Chondrocyte (in vitro differentiated cells): Measurements from ENCODE around the gene DLL4. TPM values are rescaled to one million over a fixed set of nuclear protein-coding genes. Genes with fewer than 3 reads are reported as not detected.

Experiments used
- DNase-seq: peaks from one replicate; pipeline ENCODE4 v3.0.0; 2021; ENCODE audit warnings: mixed read lengths, low spot score
- H3K27ac Mint-ChIP-seq: one replicate; pipeline ENCODE4 v1.8.0; 2021; ENCODE audit warnings: mild to moderate bottlenecking, moderate library complexity, mixed read lengths; ENCODE audit not compliant: unreplicated experiment
- H3K27me3 Mint-ChIP-seq: 2 replicates; pipeline ENCODE4 v1.8.0; 2021; ENCODE audit warnings: low read depth, mixed read lengths
- H3K36me3 Mint-ChIP-seq: 2 replicates; pipeline ENCODE4 v1.8.0; 2021; ENCODE audit warnings: low read depth, mixed read lengths
- H3K4me1 Mint-ChIP-seq: 2 replicates; pipeline ENCODE4 v1.8.0; 2021; ENCODE audit warnings: low read depth, mild to moderate bottlenecking, mixed read lengths
- H3K4me3 Mint-ChIP-seq: one replicate; pipeline ENCODE4 v1.8.0; 2021; ENCODE audit warnings: mild to moderate bottlenecking, moderate library complexity, mixed read lengths; ENCODE audit not compliant: unreplicated experiment
- H3K9me3 Mint-ChIP-seq: 2 replicates; pipeline ENCODE4 v1.8.0; 2021; ENCODE audit warnings: low read depth, mixed read lengths
- total RNA-seq: library from RNA; stranded (reverse); gene quantifications from 3 replicates; pipeline ENCODE4 v1.2.1, GENCODE V29; 2021
- TF ChIP-seq, protein P1 (sequence below): fragments of 200-600 bp; sonication (generic); IDR thresholded peaks from 2 replicates; pipeline ENCODE4 v1.5.0; 2021; ENCODE audit warnings: antibody characterized with exemption, mild to moderate bottlenecking, moderate library complexity

Gene DLL4
- total RNA-seq, 1 donor from 2014 or later = 0.45 TPM

DNA sequence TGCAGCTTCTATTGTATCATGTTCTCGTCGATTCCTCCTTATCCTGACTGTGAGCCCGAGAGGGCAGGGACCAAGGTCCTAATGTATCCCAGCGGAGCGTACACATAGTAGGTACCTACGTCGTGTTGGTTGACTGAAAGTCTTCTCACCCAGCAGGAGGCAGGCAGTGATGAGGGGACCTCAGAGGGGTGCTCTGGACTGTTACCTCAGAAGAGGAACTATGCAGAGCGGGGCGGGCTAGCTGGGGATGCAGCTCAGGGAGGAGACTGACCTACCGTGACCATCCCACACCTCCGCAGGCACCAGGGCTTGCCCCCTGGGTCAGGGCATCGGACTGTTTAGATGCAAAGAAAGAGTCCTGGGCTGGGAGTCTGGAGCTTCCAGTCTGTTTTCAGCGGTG, 35.5 kb downstream of the DLL4 start:
- H3K27ac Mint-ChIP-seq = no peak overlapping the region
- DNase-seq = no peak
- no peaks in the 10 kb centered on the region for H3K27me3 Mint-ChIP-seq
- no peak overlapping the region for H3K4me3 Mint-ChIP-seq
- H3K4me1 Mint-ChIP-seq = peaks cover 11% of the 10 kb centered on the region
- TF ChIP-seq, protein P1, sequence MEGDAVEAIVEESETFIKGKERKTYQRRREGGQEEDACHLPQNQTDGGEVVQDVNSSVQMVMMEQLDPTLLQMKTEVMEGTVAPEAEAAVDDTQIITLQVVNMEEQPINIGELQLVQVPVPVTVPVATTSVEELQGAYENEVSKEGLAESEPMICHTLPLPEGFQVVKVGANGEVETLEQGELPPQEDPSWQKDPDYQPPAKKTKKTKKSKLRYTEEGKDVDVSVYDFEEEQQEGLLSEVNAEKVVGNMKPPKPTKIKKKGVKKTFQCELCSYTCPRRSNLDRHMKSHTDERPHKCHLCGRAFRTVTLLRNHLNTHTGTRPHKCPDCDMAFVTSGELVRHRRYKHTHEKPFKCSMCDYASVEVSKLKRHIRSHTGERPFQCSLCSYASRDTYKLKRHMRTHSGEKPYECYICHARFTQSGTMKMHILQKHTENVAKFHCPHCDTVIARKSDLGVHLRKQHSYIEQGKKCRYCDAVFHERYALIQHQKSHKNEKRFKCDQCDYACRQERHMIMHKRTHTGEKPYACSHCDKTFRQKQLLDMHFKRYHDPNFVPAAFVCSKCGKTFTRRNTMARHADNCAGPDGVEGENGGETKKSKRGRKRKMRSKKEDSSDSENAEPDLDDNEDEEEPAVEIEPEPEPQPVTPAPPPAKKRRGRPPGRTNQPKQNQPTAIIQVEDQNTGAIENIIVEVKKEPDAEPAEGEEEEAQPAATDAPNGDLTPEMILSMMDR = no peak
- no peaks in the 10 kb centered on the region for H3K9me3 Mint-ChIP-seq
- H3K36me3 Mint-ChIP-seq = no peaks in the 10 kb centered on the region

DNA sequence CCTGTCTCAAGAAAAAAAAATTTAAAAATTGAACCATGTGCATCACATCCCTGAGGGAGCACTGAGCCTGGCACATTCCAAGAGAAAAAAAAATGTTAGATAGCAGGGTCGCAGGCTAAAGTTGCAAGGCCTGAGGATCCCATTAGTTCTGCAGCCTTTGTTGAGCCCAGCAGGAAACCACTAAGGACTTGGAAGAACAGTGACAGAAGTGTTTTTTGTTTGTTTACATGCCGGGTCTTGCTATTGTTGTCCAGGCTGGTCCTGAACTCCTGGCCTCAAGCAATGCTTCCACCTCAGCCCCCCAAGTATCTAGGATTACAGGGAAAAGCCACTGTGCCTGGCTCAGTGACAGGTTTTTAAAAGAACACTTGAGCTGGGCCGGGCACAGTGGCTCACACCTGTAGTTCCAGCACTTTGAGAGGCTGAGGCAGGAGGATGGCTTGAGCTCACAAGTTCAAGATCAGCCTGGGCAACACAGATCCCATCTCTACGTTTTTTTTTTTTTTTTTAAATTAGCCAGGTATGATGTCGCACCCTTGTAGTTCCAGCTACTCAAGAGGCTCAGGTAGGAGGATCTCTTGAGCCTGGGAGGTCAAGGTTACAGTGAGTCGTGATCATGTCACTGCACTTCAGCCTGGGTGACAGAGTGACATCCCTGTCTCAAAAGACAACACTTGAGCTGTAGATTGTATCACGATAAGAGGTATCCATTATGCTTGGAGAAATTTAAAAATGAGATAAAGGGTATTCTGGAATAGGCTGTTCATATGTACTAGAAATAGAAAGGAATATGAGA, 39.3 kb downstream of the DLL4 start:
- TF ChIP-seq, protein P1 = no peak
- H3K27me3 Mint-ChIP-seq = no peaks in the 10 kb centered on the region
- no peak overlapping the region for H3K4me3 Mint-ChIP-seq
- H3K4me1 Mint-ChIP-seq = peaks cover 5% of the 10 kb centered on the region
- no peaks in the 10 kb centered on the region for H3K9me3 Mint-ChIP-seq
- no peak for DNase-seq
- no peak overlapping the region for H3K27ac Mint-ChIP-seq
- H3K36me3 Mint-ChIP-seq = no peaks in the 10 kb centered on the region

DNA sequence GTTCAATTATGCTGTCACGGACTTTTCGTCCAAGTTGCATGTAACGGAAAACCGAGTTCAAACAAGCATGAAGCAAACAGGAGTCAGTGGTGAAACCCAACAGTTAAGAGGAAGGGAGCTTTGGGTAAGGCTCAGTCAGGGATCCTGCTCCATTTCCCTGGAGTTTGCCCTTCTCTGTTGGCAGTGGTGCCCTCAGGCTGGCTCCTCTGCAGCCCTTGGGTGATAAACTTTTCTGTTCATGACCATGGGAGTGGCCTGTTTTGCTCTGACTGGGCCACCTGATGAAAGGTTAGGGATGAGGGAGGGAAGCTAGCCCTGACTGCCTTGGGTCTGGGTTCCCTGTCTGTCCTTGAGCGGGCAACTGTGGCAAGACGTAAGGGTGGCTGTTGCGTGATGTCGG, 40.2 kb downstream of the DLL4 start:
- Mint-ChIP-seq H3K36me3 (no peaks in the 10 kb centered on the region), H3K27ac (no peak overlapping the region), H3K4me3 (no peak overlapping the region), H3K4me1 (peaks cover 5% of the 10 kb centered on the region), H3K27me3 (no peaks in the 10 kb centered on the region), H3K9me3 (no peaks in the 10 kb centered on the region)
- DNase-seq = no peak
- TF ChIP-seq, protein P1 = no peak

DNA sequence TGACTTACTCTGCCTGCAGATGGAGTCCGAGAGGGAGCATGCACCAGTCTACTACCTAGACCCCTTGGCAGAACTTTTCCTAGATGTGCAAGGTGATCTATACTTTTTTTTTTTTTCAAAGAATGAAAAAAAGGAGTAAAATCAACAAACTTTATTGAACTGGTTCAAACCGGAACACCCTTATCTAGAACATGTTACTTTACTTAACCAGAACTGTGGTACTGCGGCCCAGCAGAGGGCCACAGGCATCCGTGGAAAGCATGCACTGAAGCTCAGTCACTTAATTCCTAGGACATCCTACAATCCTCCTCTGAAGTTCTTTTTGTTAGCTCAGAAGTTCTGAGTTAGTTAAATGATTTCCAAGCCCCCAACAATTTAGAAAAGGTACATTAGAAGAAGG, 45.7 kb downstream of the DLL4 start:
- no peak overlapping the region for H3K27ac Mint-ChIP-seq

DNA sequence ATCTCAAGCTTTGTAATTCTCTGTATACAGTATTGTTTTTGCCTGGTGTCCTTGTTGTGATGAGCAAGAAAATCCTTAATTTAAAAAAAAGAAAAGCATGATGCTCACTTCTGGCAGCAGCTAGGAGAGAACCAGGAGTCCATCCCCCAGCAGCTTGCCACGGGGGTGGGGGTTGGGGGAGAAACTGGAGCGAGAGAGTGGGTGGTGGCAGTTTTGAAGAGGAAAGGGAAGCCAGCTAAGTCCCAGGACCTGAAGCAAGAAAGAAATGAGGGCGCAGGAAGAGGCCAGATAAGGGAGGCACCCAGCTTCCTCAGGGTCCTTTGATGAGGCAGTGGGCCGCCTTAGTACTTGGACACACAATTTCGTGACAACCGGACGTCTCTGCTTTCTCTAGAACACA, 47.7 kb downstream of the DLL4 start:
- H3K4me1 Mint-ChIP-seq = peaks cover 34% of the 10 kb centered on the region
- H3K36me3 Mint-ChIP-seq = peaks cover 35% of the 10 kb centered on the region
- TF ChIP-seq, protein P1 = no peak

More for the DNA sequence above, 45.7 kb downstream of the DLL4 start:
- H3K4me1 Mint-ChIP-seq = peaks cover 28% of the 10 kb centered on the region
- no peak overlapping the region for H3K4me3 Mint-ChIP-seq
- TF ChIP-seq, protein P1 = no peak
- no peak for DNase-seq
- peaks cover 16% of the 10 kb centered on the region for H3K36me3 Mint-ChIP-seq
- no peaks in the 10 kb centered on the region for H3K9me3 Mint-ChIP-seq
- H3K27me3 Mint-ChIP-seq = no peaks in the 10 kb centered on the region

More for the DNA sequence above, 47.7 kb downstream of the DLL4 start:
- H3K4me3 Mint-ChIP-seq = no peak overlapping the region
- no peaks in the 10 kb centered on the region for H3K27me3 Mint-ChIP-seq
- no peaks in the 10 kb centered on the region for H3K9me3 Mint-ChIP-seq
- peak overlapping the region; percentile 65 for H3K27ac Mint-ChIP-seq
- DNase-seq = no peak
